LNCAP (cell line): ENCODE data around the gene ASTN2.

Experiments used
- TF ChIP-seq, protein P1 (sequence below): fragments of 450-650 bp; IDR thresholded peaks from 2 replicates; pipeline ENCODE4 v1.5.1; 2017; ENCODE audit warnings: mild to moderate bottlenecking

The ASTN2 gene

DNA sequence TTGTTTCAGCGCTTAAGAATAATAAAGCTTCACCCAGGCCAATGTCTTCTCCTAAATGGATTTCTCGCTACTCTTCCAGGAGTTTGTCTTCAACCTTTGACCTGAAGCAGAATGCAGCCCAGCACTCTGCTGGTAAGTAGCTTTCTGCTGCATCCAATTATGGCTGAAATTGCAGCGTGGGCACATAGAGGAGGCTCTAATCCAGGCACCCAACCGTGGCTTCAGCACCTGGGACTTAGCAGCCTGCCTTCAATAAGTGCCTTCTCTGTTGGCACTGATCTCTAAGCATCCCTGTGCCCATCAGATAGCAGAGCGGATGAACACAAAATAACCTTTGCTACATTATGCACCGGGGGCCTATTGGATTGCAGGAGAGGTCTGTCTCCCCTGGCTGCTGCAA, 622.6 kb downstream of the ASTN2 start:
- TF ChIP-seq, protein P1, sequence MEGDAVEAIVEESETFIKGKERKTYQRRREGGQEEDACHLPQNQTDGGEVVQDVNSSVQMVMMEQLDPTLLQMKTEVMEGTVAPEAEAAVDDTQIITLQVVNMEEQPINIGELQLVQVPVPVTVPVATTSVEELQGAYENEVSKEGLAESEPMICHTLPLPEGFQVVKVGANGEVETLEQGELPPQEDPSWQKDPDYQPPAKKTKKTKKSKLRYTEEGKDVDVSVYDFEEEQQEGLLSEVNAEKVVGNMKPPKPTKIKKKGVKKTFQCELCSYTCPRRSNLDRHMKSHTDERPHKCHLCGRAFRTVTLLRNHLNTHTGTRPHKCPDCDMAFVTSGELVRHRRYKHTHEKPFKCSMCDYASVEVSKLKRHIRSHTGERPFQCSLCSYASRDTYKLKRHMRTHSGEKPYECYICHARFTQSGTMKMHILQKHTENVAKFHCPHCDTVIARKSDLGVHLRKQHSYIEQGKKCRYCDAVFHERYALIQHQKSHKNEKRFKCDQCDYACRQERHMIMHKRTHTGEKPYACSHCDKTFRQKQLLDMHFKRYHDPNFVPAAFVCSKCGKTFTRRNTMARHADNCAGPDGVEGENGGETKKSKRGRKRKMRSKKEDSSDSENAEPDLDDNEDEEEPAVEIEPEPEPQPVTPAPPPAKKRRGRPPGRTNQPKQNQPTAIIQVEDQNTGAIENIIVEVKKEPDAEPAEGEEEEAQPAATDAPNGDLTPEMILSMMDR, result no peak

DNA sequence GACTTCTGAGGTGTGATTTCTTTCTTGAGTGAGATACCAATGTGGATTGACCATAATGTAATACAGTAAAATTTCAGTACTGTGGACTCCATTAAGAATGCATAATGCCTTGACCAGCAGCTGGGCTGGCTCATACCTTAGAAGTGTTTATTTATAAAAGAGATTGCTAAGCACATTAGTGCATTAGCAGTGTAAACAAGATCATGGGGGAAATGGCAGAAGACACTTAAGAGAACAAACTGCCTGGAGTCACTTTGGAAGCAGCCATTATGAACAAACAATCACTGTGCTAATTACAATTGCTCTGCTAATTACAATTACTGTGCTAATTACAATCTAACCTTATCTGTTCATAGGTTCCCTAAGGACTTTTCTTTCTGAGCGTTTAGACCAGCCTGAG, 623.5 kb downstream of the ASTN2 start:
- TF ChIP-seq, protein P1, result no peak

DNA sequence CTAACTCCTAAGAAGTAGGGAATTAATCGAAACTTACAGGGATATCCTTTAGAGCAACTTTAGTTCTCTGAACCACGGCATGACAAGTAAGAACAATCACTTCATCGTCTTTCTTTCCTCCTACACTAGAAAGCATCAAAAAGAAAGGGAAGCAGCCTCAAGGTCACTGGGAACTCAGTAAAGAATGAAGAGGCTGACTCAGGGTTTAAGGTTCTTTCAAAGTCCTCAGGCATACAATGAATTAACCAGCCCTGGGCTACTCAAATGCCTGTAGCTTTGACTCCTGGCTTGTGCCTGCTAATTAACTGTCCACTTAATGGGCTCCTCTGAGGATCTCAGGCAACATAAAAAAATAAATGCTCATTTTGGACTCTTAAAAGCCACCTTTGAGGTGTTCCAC, 625.8 kb downstream of the ASTN2 start:
- TF ChIP-seq, protein P1, result no peak

DNA sequence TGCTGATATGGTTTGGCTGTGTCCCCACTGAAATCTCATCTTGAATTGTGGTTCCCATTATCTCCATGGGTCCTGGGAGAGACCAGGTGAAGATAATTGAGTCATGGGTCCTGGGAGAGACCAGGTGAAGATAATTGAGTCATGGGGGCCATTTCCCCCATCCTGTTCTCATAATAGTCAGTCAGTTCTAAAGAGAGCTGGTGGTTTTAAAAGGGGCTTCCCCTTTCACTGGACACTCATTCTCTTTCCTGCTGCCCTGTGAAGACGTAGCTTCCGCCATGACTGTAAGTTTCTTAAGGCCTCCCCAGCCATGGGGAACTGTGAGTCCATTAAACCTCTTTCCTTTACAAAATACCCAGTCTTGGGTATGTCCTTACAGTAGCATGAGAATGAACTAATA, 628.1 kb downstream of the ASTN2 start:
- TF ChIP-seq, protein P1, result no peak

DNA sequence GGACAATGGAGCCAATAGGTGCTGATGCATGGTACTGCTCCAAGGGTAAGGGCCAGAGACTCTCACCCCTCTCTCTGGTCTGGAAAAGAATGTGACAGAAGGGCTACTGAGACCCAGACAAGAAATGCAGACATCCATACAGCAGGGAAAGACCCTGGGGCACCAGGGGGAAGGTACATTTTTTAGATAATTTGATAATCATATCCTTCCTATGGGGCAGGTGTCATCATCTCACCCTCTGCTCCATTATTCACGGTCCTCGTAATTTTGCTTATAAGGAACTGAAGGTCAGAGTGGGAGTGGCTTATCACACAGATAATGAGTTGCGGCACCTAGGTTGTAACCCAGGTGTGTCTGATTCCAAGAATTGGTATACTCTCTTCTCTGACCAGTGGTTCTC, 637.7 kb downstream of the ASTN2 start:
- TF ChIP-seq, protein P1, result no peak

DNA sequence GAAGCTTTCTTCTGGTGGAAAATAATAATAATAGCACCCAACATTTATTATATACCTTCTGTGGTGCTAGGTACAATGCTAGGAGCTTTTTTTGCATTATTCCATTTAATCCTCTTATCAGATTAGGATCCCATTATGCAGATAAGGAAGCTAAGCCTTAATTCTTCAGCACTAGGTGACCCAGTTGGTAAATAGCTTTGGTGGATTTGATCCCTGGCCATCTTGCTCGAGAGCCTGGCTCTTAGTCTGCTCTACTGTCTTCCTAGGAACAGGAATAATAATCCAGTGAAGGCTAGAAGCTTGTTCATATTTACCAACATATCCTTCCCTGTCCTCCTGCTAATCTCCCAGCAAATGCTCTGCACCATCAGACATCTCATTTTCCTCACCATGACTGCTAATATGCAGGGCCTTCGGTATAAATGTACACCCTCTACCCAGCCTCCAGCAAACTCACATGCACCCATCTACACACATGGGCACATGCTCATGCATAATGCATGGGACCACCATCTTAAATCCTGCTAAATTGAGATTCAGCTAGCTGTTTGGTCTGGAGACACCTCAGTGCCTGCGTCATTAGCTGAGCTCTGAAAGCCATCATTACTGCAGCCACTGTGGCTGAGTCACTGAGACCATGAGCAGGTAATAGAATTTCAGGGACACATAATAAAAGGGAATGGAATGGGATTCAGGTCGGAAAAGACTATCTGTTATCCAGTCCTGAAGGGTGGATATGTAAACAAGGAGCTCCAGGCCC, 640.3 kb downstream of the ASTN2 start:
- TF ChIP-seq, protein P1, result no peak

DNA sequence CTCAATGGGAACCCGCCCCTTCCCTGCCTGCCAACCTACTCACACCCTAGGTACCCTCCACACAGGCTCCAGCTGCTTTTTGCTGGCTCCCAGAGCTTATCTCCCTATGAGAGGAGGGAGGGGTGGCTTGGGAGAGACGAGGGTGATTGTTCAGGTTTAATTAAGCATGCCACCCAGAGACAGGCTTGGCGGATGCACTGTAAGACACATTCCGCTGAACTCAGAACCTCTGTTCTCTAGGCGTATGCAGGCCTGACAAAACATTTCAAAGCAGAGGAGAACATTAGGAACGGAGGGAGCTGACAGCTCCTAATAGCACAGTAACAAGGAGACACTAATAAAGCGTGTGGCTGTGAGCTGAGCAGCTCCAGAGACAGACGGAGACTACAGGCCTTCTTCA, 647.6 kb downstream of the ASTN2 start:
- TF ChIP-seq, protein P1, result no peak

DNA sequence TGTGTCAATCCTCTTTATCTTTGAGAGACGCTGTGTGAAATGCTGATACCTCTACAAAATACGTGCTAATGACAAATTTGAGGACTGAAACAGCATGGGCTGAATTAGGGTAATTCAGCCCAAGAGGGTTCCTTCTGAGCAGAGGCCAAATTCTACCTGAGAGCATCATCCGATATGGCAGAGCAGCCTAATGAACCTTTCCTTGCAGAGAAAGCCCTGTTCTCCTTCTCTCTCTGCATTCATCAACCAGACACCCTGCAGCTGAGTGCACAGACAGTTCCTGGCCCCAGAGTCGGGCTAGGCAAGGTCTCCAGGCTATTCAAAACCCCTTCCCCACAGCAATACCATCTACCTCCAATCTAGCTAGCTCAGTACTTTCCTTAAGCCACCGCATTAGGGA, 649.8 kb downstream of the ASTN2 start:
- TF ChIP-seq, protein P1, result no peak
